IPS DF 4.7 (cell line): ENCODE data around the gene TAF7L.
"Not testable (repeated sequence)": the region's sequence is repeated elsewhere in the genome, so short reads cannot be mapped to it uniquely, and the experiment has no call there.

Experiments used
- DNase-seq: peaks from one replicate; pipeline ENCODE4 v3.0.0-alpha.2; 2013; ENCODE audit warnings: low spot score; ENCODE audit errors: extremely low read depth

Gene TAF7L, protein sequence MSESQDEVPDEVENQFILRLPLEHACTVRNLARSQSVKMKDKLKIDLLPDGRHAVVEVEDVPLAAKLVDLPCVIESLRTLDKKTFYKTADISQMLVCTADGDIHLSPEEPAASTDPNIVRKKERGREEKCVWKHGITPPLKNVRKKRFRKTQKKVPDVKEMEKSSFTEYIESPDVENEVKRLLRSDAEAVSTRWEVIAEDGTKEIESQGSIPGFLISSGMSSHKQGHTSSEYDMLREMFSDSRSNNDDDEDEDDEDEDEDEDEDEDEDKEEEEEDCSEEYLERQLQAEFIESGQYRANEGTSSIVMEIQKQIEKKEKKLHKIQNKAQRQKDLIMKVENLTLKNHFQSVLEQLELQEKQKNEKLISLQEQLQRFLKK

GRCh38 chrX:101290957-101291603 is at the start of gene TAF7L:
TSS of gene TAF7L (minus strand) at chrX:101291334. CDS start at chrX:101287543, 3,791 bp downstream.
- no peak for DNase-seq

GRCh38 chrX:101337776-101338271 is 46.7 kb upstream of the TAF7L start:
- DNase-seq: no peak

DNA sequence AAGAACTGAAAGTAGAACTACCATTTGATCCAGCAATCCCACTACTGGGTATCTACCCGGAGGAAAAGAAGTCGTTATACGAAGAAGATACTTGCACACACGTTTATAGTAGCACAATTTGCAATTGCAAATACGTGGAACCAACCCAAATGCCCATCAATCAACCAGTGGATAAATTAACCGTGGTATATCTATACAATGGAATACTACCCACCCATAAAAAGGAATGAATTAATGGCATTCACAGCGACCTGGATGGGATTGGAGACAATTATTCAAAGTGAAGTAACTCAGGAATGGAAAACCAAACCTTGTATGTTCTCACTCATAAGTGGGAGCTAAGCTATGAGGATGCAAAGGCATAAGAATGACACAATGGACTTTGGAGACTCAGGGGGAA is 43.2 kb upstream of the TAF7L start:
- not testable (repeated sequence) for DNase-seq

DNA sequence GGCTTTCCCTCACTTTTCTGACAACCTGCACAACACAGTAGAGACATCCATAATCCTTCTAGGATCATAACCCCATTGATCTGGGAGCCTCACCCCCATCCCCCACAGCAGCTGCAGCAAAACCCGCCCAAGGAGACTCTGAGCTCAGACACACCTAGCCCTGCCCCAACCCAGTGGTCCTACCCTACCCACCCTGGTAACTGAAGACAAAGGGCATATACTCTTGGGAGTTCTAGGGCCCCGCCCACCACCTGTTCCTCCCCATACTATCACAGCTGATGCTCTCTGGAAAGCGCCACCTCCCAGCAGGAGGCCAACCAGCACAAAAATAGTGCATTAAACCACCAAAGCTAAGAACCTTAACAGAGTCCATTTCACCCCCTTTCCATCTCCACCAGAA is 35.5 kb upstream of the TAF7L start:
- DNase-seq: not testable (repeated sequence)

DNA sequence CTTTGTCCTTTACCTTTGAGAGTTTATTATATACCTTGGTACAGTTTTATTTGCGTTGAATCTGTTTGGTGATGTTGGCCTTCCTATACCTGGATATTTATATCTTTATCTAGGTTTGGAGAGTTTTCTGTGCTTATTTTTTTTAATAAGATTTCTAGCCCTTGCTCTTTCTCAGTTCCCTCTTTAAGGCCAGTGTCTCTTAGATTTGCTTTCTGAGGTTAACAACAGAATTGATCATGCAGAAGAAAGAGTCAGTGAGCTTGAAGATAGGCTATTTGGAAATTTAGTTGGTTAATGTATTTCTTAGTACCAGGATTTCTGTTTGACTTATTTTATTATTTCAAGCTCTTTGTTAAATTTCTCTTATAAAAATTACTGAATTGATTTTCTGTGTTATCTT is 12.7 kb upstream of the TAF7L start:
- no peak for DNase-seq

- DNase-seq: not testable (repeated sequence)
Measured at GRCh38 chrX:101295603-101296002, 4.5 kb upstream of the TAF7L start.

DNA sequence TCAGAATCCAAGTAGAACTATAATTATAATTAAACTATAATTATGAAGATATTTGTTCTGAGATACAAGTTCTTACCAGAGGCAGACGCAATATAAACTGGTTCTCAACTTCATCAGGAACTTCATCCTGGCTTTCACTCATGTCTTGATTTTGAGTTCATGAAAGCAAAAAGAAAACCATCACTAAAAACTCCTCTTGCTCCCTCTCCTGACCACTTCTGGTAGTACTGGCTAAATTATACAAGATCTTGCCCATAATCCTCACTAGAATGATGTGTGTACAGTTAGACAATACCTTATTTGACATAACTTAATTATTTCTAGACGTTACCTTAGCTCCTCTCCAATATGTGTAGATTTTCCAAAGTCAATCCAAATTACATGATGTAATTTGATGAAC is 3.7 kb downstream of the TAF7L start:
- no peak for DNase-seq

GRCh38 chrX:101276238-101276637 is 14.9 kb downstream of the TAF7L start:
- DNase-seq: no peak

DNA sequence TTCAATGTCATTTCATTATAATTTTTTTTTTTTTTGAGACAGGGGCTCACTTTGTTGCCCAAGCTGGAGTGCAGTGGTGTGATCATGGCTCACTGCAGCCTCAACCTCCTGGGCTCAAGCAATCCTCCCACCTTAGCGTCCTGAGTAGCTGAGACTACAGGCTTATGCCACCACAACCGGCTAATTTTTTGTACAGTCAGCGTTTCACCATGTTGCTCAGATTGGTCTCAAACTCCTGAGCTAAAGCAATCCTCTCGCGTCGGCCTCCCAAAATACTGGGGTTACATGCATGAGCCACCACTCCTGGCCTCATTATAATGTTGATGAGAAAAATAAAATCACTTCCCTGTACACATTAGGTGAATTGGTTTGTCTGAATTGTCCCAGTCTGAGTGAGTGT is 16.9 kb downstream of the TAF7L start:
- no peak for DNase-seq

DNA sequence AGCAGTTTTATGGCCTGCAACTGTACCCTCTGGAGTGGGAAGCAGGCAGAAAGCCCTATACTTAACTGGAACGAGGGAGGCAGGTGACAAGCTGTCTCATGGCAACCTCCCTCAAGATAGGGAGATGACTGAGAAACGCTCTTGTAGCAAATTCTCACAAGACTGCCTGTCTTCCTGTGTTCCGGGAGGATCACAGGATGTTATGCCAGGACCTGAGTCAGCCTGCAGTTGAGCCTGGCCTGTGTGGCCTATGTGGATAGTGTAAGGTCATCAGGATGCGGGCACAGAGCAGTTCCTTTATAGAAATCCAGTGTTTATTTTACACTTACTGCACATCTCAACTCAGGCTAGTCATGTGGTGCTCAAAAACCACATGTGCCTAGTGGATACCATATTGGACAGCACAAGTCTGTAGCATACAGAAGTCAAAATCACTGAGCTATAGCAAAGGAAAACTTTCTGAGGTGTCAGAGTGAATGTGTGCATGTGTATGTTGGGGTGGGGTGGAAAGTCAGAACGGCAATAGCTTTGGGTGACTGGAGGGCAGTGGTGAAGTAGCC is 25.2 kb downstream of the TAF7L start:
- no peak for DNase-seq

DNA sequence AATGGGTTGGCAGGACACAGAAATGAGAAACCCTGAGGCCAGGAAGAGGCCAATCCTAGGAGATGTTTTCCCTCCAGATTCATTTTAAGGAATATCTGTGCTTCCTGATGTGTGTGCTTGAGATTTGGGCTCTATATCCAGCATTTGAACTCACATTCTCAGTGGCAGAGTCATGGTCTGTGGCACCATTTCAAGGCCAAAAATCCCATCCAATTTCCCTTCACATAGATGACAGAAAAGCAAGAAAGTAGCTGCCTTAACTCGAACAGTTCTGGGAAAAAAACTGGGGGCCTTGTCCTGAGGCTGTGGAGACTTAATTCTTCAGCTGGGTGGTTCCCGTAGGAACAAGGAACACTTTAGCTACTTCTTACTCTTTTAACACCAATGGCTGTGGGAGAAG is 27.4 kb downstream of the TAF7L start:
- DNase-seq: no peak

DNA sequence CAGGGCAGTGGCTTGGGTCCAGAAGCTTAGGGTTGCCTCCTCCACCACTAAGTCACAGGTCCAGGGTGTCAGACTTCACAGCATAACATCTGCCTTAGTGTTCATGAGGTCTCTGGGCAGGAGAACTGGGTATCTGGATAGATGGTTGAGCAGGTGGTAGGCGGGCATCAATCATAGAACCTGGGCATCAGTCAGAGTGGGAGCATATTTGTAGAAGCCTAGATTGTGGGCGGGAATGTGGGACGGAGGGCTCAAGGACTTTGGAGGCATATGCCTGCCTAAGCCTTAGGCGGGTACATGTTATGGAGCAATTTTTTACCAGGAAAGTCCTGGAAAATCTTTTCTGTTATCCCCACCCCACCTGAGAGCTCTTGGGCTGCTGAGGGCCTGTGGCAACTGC is 28.5 kb downstream of the TAF7L start:
- no peak for DNase-seq

GRCh38 chrX:101260435-101260834 is 30.7 kb downstream of the TAF7L start:
- DNase-seq: peak; percentile 1

- DNase-seq: no peak
Measured at GRCh38 chrX:101258259-101258581, 32.9 kb downstream of the TAF7L start.

DNA sequence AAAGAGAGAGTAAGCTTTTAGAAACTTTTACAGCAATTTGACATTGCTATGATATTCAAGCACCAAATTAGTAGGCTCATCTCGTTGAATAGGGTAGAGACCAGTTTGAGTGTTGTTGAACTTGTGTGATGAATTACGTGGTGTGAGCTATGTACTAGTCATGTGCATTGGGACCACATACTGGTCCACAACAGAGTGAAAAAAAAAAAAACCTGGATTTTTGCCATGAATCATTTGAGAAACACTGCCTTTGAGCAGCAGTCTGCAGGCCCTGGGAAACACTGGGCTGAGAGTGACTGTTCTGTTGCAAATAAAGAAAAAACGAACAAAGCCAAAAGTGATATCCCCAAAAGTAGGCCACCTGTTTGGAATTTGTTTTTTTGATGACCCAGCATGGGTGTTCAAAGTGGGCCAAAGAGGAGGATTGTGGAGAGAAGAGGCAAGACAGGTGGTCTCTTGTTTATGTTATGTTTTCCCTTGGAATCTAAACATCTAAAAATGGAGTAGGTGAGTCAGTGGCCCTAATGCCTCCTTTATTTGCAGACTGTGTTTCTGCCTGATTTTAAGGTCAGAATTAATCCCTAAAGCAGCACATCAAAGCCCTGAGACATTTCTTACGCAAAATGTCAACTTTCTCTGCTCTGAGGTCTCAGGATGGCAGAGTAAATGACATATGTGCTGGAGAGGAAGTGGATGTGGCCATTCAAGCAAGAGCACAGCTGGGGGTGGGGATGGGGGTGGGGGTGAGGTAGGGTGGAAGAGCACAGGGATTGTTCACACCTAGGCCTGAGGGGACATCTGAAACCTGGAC is 33.5 kb downstream of the TAF7L start:
- DNase-seq: no peak

DNA sequence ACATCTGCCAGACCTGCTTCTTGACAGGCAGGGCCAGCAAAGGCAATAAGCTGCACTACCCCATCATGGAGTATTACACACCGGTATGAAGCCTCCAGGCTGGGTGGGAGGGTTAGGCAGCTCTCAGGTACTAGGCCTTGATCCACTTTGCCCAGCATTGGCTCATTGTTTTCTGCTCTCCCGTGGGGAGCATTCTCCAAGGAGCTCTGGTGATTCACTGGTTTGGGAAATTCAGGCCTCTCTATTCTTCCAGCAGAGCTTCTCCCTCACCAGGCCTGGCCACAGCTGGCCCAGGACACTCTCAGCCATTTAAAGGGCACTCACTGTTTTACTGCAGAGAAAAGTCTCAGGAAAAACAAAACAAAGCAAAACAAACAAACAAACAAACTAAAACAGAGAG is 38.5 kb downstream of the TAF7L start:
- no peak for DNase-seq

DNA sequence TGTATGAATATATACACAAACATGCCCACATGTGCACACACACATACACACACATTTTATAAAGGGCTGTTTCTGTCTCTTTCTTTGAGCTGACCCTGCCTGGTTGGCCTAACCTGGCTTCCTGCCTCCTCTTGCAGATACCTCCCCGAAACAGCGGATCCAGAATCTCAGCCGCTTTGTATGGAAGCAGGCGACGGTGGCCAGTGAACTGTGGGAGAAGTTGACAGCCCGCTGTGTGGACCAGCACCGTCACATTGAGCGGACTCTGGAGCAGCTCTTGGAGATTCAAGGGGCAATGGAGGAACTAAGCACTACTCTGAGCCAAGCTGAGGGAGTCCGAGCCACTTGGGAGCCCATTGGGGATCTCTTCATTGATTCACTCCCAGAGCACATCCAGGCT is 49.6 kb downstream of the TAF7L start:
- no peak for DNase-seq

DNA sequence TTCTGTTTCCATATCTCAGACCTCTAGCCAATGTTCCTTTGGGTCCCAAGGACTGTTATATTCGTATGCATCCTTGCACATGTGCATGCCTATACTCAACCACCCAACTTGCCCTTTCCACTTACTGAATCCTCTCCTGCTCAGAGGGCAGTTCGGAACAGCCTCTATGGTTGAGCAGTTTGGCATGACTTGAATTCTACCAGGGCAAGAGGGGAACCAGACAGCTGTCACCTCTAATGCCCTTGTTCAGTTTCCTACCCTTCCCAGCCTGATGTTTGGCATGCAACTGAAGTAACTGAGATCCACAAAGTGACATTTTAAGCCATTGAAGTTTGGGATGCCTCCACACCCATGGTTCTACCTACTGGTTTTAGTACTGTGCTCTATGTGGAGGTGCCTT is 54.1 kb downstream of the TAF7L start:
- DNase-seq: no peak

GRCh38 chrX:101232316-101232715 is 58.8 kb downstream of the TAF7L start:
- DNase-seq: no peak

- DNase-seq: no peak
Measured at GRCh38 chrX:101231080-101231479, 60.1 kb downstream of the TAF7L start.

DNA sequence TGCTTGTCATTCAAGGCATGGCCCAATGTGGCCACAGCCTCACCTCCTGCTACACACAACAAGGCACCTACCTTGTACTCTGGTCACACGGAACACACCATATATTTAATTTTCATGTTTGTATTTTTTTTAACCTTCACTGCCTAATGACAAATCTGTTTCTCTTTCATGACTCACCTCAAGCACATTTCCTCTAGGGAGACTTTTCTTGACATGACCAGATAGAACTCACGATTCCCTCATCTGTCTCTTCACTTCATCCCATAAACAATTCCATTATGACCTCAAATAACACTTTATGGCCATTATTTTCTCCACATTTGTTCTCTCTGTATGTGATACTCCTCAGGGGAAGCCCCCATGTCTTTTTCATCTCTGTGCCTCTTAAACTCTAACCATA is 60.5 kb downstream of the TAF7L start:
- no peak for DNase-seq

- DNase-seq: no peak
Measured at GRCh38 chrX:101229170-101229569, 62.0 kb downstream of the TAF7L start.
